ENCODE data around the gene C10orf67. TPM values are rescaled to one million over a fixed set of nuclear protein-coding genes. Genes with fewer than 3 reads are reported as not detected.
A peak's percentile ranks its signal among the peaks of the same experiment; 100 is the strongest.

The C10orf67 gene
- total and polyA plus RNA-seq, 9 of the 15 experiments (the other 6 are each of a cell fraction or from before 2014, with no cell fraction given), result not detected

- no peaks in the 10 kb centered on the region for H3K9me1 ChIP-seq (ENCODE audit: control insufficient read depth, insufficient read depth, low read length)
- CTCF ChIA-PET (ENCODE audit: low intra/inter-chr PET ratio), result no interaction called here
- no peaks in the 10 kb centered on the region for H3K36me3 ChIP-seq (ENCODE audit: control insufficient read depth, insufficient read depth, low read length)
- peaks cover 0 to 16% of the 10 kb centered on the region in 2 experiments; a peak in 1 of 5 replicates for H3K4me1 ChIP-seq (replicated peaks in 1 of 2; ENCODE audit: control insufficient read depth in 2 of 2, insufficient read depth in 2 of 2, low read length in 2 of 2)
- H4K20me1 ChIP-seq (replicated peaks; ENCODE audit: control insufficient read depth, insufficient read depth, low read length), result no peaks in the 10 kb centered on the region
- H3K9me3 ChIP-seq (replicated peaks; ENCODE audit: control insufficient read depth, insufficient read depth, low read depth, low read length), result no peaks in the 10 kb centered on the region
- ATAC-seq (no peak; the same call in 2 of the 3 replicates), FAIRE-seq (no peak), DNase-seq (ENCODE audit: extremely low read depth in 1 of 4, low spot score in 3 of 4) (no peak)
- POLR2A ChIA-PET, result no interaction called here
- no peak overlapping the region for H3K4me2 ChIP-seq (ENCODE audit: insufficient read depth, low read length)
- no peaks in the 10 kb centered on the region for H3K79me2 ChIP-seq (ENCODE audit: control insufficient read depth, insufficient read depth, low read length)
- peaks cover 16 to 55% of the 10 kb centered on the region in 2 experiments; a peak in 3 of 5 replicates for H3K27me3 ChIP-seq (ENCODE audit: control insufficient read depth in 2 of 2, insufficient read depth in 2 of 2, low read length in 2 of 2)
- no peak overlapping the region for H2AFZ ChIP-seq (ENCODE audit: low read depth, low read length)
- in situ Hi-C loops (cut with MboI), result no loop called here
- H3K9ac ChIP-seq (ENCODE audit: insufficient read depth in 1 of 2, low read depth in 2 of 2, low read length in 2 of 2), result no peak overlapping the region
- TF ChIP-seq ELF1 (tag; IDR thresholded peaks at IDR 0.05) (no peak), ASH1L (IDR thresholded peaks at IDR 0.05; ENCODE audit: borderline replicate concordance, low read depth, partially characterized antibody) (no peak), HNRNPUL1 (IDR thresholded peaks at IDR 0.05; ENCODE audit: low read length) (no peak), KLF10 (CRISPR knock-in tag; IDR thresholded peaks at IDR 0.05) (no peak), HDAC6 (IDR thresholded peaks at IDR 0.05; ENCODE audit: low read depth, low read length) (0 out of 2 replicates have a peak, but pooled peaks have one; percentile 60), U2AF1 (optimal IDR thresholded peaks at IDR 0.05; ENCODE audit: low read depth, low read length) (no peak), ZSCAN32 (CRISPR knock-in tag; IDR thresholded peaks at IDR 0.05) (no peak), ZNF740 (CRISPR knock-in tag; IDR thresholded peaks at IDR 0.05) (no peak), ZNF740 (tag; IDR thresholded peaks at IDR 0.05) (no peak), CCNT2 (IDR thresholded peaks at IDR 0.05; ENCODE audit: borderline replicate concordance, extremely low read depth, insufficient read length, low read depth, low read length) (no peak), TBL1XR1 (IDR thresholded peaks at IDR 0.05; ENCODE audit: low read length in 2 of 2) (no peak), SAFB (IDR thresholded peaks at IDR 0.05; ENCODE audit: borderline replicate concordance, low read depth, low read length) (no peak), NRF1 (conservative IDR thresholded peaks at IDR 0.05 in 1 of 2, IDR thresholded peaks at IDR 0.05 in 1 of 2) (peak; percentile 75 to 76)
- intact Hi-C loops (cut with micrococcal nuclease), result no loop called here
- no peak overlapping the region for H3K4me3 ChIP-seq
- 12% methylated on average over 44 of the region's 60 CpGs for WGBS (ENCODE audit: insufficient coverage, low coverage, missing lambda C conversion rate)
- no TSS peak for BruUV-seq (replicated peaks)
- no peak overlapping the region for H3K27ac ChIP-seq (ENCODE audit: extremely low read depth, low read depth, low read length)
Observed at GRCh38 chr10:23198940-23199767, 145.4 kb downstream of the C10orf67 start.

Data from K562 (cell line).